GM12892 (cell line): ENCODE data around the gene PPP6R1.

Experiments
- POLR2A ChIP-seq: IDR thresholded peaks from 2 replicates; pipeline ENCODE4 v1.6.1; 2011; ENCODE audit warnings: low read depth, low read length, control low read depth
- POLR2AphosphoS5 ChIP-seq: IDR thresholded peaks from 2 replicates; pipeline ENCODE4 v1.6.1; 2011; ENCODE audit warnings: low read depth, low read length, control low read depth
- TAF1 ChIP-seq: IDR thresholded peaks from 2 replicates; pipeline ENCODE4 v1.6.1; 2011; ENCODE audit warnings: low read depth, mild to moderate bottlenecking, control low read depth, low read length, borderline replicate concordance

DNA sequence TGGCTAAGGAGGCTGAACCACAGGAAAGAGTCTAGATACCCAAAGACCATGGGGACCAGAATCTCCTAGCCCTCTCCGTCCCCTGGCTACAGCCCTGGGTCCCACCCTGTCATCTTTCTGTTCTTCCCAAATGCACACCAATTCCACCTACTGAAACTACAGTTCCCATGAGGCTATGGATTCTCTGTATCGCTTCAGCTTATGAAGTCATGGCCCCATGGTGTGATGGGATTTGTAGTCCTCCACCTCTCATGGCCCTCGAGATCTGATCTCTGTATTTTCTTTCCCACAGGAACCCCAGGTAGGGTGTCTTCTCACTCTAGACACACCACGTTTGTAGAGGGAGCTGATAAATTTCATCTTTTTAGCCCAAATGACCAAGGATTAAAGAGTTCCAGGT is 61.3 kb downstream of the PPP6R1 start:
- TF ChIP-seq POLR2AphosphoS5 (no peak), POLR2A (no peak), TAF1 (no peak)
